Endothelial cell of umbilical vein (primary cell): Measurements from ENCODE around the gene SYCP2.

Experiments used
- EZH2 ChIP-seq: IDR thresholded peaks from 2 replicates; pipeline ENCODE4 v1.6.1; 2012; ENCODE audit warnings: borderline replicate concordance, low read depth, mild to moderate bottlenecking, moderate library complexity, low read length, inconsistent platforms; ENCODE audit not compliant: severe bottlenecking
- MAX ChIP-seq: IDR thresholded peaks from 2 replicates; pipeline ENCODE4 v1.6.1; 2011; ENCODE audit not compliant: insufficient read depth, insufficient read length
- MYC ChIP-seq: IDR thresholded peaks from one replicate; pipeline ENCODE4 v1.6.1; 2011; ENCODE audit warnings: mild to moderate bottlenecking, low read depth, low read length
- POLR2A ChIP-seq: IDR thresholded peaks from 2 replicates; pipeline ENCODE4 v1.6.1; 2012; ENCODE audit warnings: low read depth, mild to moderate bottlenecking, control low read depth, low read length
- TF ChIP-seq, protein P1 (sequence below), 2 donors: IDR thresholded peaks; 1 replicate in 1 of 2; 2 replicates in 1 of 2; pipeline ENCODE4 v1.5.1; 2011; ENCODE audit warnings: low read length in 2 of 2, mild to moderate bottlenecking in 2 of 2, moderate library complexity in 2 of 2, control low read depth in 1 of 2, inconsistent platforms in 1 of 2, low read depth in 1 of 2; ENCODE audit not compliant: insufficient read depth in 1 of 2; ENCODE audit errors: extremely low read depth in 1 of 2

DNA sequence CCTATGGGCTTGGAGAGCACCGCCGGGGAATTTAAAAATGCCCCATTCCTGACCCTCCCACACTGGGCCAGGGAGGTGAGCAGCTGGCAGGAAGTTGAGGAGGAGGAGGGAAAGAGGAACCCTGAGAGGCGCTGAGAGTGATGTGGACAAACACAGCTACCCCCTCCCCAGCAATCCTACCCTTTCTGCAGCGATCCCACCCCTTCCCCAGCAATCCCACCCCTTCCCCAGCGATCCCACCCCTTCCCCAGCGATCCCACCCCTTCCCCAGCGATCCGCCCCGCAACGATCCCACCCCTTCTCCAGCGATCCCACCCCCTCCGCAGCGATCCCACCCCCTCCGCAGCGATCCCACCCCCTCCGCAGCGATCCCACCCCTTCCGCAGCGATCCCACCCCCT lies 111.6 kb downstream of the SYCP2 start:
- TF ChIP-seq, protein P1, sequence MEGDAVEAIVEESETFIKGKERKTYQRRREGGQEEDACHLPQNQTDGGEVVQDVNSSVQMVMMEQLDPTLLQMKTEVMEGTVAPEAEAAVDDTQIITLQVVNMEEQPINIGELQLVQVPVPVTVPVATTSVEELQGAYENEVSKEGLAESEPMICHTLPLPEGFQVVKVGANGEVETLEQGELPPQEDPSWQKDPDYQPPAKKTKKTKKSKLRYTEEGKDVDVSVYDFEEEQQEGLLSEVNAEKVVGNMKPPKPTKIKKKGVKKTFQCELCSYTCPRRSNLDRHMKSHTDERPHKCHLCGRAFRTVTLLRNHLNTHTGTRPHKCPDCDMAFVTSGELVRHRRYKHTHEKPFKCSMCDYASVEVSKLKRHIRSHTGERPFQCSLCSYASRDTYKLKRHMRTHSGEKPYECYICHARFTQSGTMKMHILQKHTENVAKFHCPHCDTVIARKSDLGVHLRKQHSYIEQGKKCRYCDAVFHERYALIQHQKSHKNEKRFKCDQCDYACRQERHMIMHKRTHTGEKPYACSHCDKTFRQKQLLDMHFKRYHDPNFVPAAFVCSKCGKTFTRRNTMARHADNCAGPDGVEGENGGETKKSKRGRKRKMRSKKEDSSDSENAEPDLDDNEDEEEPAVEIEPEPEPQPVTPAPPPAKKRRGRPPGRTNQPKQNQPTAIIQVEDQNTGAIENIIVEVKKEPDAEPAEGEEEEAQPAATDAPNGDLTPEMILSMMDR (IDR thresholded peaks at IDR 0.05; ENCODE audit: extremely low read depth in 1 of 2, insufficient read depth in 1 of 2, low read depth in 1 of 2, low read length in 2 of 2) = no peak
- TF ChIP-seq POLR2A (no peak), EZH2 (no peak), MAX (no peak), MYC (no peak)
